GM19025 (cell line): Measurements from ENCODE around the gene MCRIP1.

ENCODE experiments used
- ATAC-seq: cut with Tn5 transposase; IDR thresholded peaks from one replicate; pipeline ENCODE4 v1.9.1; 2021; ENCODE audit warnings: mild to moderate bottlenecking, low read depth, moderate library complexity; ENCODE audit not compliant: unreplicated experiment

MCRIP1 gene

GRCh38 chr17:81807210-81807719 is 25.8 kb downstream of the MCRIP1 start:
- no peak for ATAC-seq

GRCh38 chr17:81806461-81807209 is 26.5 kb downstream of the MCRIP1 start:
- no peak for ATAC-seq

GRCh38 chr17:81805707-81806460 is 27.2 kb downstream of the MCRIP1 start:
- ATAC-seq: no peak

- no peak for ATAC-seq
These were observed 28.3 kb downstream of the MCRIP1 start for GRCh38 chr17:81804559-81805399.

- ATAC-seq: no peak
These were observed 29.1 kb downstream of the MCRIP1 start, which contains the start of gene GCGR for GRCh38 chr17:81803728-81804558. GCGR (plus strand) TSS chr17:81804150; CDS start chr17:81809019, 4,869 bp downstream.

- no peak for ATAC-seq
These were observed 30.0 kb downstream of the MCRIP1 start for GRCh38 chr17:81802856-81803643.

- ATAC-seq: no peak
These were observed 30.9 kb downstream of the MCRIP1 start for GRCh38 chr17:81802048-81802758.

GRCh38 chr17:81801327-81801726 is 31.8 kb downstream of the MCRIP1 start:
- no peak for ATAC-seq

- no peak for ATAC-seq
These were observed 38.6 kb downstream of the MCRIP1 start for GRCh38 chr17:81794509-81794908.

- ATAC-seq: no peak
These were observed 39.0 kb downstream of the MCRIP1 start for GRCh38 chr17:81794074-81794476.

- no peak for ATAC-seq
These were observed 40.1 kb downstream of the MCRIP1 start for GRCh38 chr17:81792675-81793615.
